Thyroid gland (tissue), 4 donors: ENCODE results near the gene ANKRD53.

ENCODE experiments used
- POLR2A ChIP-seq, 2 donors: fragments of 450-650 bp; IDR thresholded peaks; one replicate each; pipeline ENCODE4 v1.6.1; 2017; ENCODE audit warnings: antibody characterized with exemption in 2 of 2, mild to moderate bottlenecking in 2 of 2, moderate library complexity in 1 of 2
- TF ChIP-seq, protein P1 (sequence below), 6 experiments: fragments of 200-600 bp in 3 of 6; fragments of 450-650 bp in 3 of 6; sonication (generic) in 3 of 6; IDR thresholded peaks; one replicate each; pipeline ENCODE4 v1.5.1; 2016 to 2019; ENCODE audit warnings: antibody characterized with exemption in 6 of 6, mild to moderate bottlenecking in 2 of 6, inconsistent platforms in 1 of 6, moderate library complexity in 1 of 6

DNA sequence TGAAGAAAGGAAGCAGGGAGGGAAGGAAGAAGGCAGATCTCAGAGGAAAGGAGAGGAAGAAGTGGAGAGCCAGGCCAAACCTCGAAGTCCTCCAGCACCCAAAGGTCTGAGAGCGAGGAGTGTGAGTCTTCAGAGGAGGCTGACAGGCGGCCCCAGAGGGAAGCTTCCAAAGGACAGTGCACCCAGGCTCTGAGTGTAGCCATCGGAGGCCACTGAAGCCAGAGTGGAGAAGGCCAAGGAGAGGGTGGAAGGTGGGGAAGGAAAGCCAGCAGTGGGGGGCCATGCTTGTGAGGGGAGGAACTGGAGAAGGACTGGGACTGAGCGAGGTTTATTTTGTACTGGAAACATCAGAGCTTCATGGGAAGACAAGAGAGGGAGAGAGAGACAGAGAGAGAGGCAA, 36.7 kb upstream of the ANKRD53 start:
- TF ChIP-seq, protein P1, sequence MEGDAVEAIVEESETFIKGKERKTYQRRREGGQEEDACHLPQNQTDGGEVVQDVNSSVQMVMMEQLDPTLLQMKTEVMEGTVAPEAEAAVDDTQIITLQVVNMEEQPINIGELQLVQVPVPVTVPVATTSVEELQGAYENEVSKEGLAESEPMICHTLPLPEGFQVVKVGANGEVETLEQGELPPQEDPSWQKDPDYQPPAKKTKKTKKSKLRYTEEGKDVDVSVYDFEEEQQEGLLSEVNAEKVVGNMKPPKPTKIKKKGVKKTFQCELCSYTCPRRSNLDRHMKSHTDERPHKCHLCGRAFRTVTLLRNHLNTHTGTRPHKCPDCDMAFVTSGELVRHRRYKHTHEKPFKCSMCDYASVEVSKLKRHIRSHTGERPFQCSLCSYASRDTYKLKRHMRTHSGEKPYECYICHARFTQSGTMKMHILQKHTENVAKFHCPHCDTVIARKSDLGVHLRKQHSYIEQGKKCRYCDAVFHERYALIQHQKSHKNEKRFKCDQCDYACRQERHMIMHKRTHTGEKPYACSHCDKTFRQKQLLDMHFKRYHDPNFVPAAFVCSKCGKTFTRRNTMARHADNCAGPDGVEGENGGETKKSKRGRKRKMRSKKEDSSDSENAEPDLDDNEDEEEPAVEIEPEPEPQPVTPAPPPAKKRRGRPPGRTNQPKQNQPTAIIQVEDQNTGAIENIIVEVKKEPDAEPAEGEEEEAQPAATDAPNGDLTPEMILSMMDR (IDR thresholded peaks at IDR 0.05): no peak
- no peak for TF ChIP-seq POLR2A (IDR thresholded peaks at IDR 0.05)
